Right lobe of liver (tissue), 6 donors: ENCODE results near the gene TACO1. TPM values are rescaled to one million over a fixed set of nuclear protein-coding genes. Genes with fewer than 3 reads are reported as not detected.

Experiments used
- ATAC-seq, 4 donors: fragments of 200-7000 bp; cut with Tn5 transposase; one replicate each; pipeline ENCODE4 v1.9.1; 2020; ENCODE audit warnings: mild to moderate bottlenecking in 4 of 4, moderate library complexity in 4 of 4
- DNase-seq, 3 donors: peaks; one replicate each; pipeline ENCODE4 v3.0.0-alpha.2; 2020
- H3K27ac ChIP-seq, 3 donors: fragments of 200-600 bp; one replicate each; pipeline ENCODE4 v1.8.0; 2022
- H3K27me3 ChIP-seq, 2 donors: fragments of 200-600 bp; one replicate each; pipeline ENCODE4 v1.8.0; 2022
- H3K36me3 ChIP-seq, 4 donors: fragments of 200-600 bp; sonication (generic) in 1 of 4; one replicate each; pipeline versions ENCODE4 v1.5.1 to v1.8.0; 2017 to 2022; ENCODE audit warnings: control low read depth in 1 of 4
- H3K4me1 ChIP-seq, 4 donors: fragments of 200-600 bp; sonication (generic) in 1 of 4; one replicate each; pipeline versions ENCODE4 v1.5.1 to v1.8.0; 2017 to 2022; ENCODE audit warnings: control low read depth in 1 of 4
- H3K4me3 ChIP-seq, 3 donors: fragments of 200-600 bp; one replicate each; pipeline ENCODE4 v1.8.0; 2022
- H3K9me3 ChIP-seq, 4 donors: fragments of 200-600 bp; sonication (generic) in 1 of 4; one replicate each; pipeline versions ENCODE4 v1.5.1 to v1.8.0; 2017 to 2022; ENCODE audit warnings: control low read depth in 1 of 4
- CTCF ChIP-seq, 4 donors: fragments of 200-600 bp in 3 of 4; fragments of 450-650 bp in 1 of 4; IDR thresholded peaks; one replicate each; pipeline versions ENCODE4 v1.5.1 to v1.8.0; 2016 to 2022; ENCODE audit warnings: antibody characterized with exemption in 4 of 4, mild to moderate bottlenecking in 2 of 4
- POLR2A ChIP-seq: fragments of 450-650 bp; IDR thresholded peaks from one replicate; pipeline ENCODE4 v1.6.1; 2017; ENCODE audit warnings: antibody characterized with exemption, mild to moderate bottlenecking
- WGBS: methylation state at CpG from one replicate; pipeline ENCODE4 v1.1.6; 2018; ENCODE audit warnings: low coverage, low lambda C conversion rate; ENCODE audit not compliant: insufficient coverage; ENCODE audit errors: missing lambda C conversion rate; 5-methylcytosine and 5-hydroxymethylcytosine counted together
- intact Hi-C, 2 donors: fragments of 100-400 bp; cut with DNase I; formaldehyde crosslinking; loops; one replicate each; pipeline versions ENCODE4 v1.11.2 to v1.14.1; 2022
- total RNA-seq, 6 experiments: library from RNA; depleted of rRNA in 2 of 6; stranded (reverse); fragments of >200 nt in 2 of 6; fragmentation: NEBNext Ultra II Directional in 3 of 6; extraction: Animal tissue kit (Norgen Biotek cat#: 25700) in 3 of 6; gene quantifications; one replicate each; pipeline versions ENCODE4 v1.1.0 to v1.2.4, GENCODE V29; 2016 to 2023
- donor health status: DM: no; HTN: yes; CAD: no.
- donor health status: DM: no; HTN: no; CAD: no.
- donor health status: DM: no; HTN: no; CAD: no.
- donor health status: DM: no; HTN: yes; CAD: no.
- donor health status: DM: no; HTN: yes; CAD: no.

TACO1 gene
- total RNA-seq, 6 experiments from 2014 or later = 30.6 to 46.7 (median 35.5) TPM

DNA sequence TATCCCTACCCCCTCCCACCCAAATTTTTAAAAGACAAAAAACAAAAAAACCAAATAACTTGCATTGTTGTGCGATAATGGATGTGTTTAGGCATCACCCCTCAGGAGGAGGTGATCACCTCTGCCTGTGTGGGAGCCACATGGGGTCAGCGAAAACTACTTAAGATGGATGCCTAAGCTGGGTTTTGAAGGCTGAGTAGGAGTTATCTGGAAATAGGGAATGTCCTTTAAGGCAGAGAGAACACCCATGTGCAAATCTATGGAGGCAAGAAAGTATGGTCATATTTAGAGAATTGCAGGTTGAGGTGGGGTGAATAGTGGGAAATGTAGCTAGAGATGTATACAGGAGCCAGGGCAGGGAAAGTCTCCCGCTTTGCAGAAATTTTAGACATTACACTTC is 5.6 kb upstream of the TACO1 start:
- Histone ChIP-seq H3K36me3 (peaks cover 0 to 23% (median 6%) of the 10 kb centered on the region in 4 donors), H3K27ac (no peak overlapping the region), H3K4me3 (no peak overlapping the region), H3K27me3 (no peaks in the 10 kb centered on the region), H3K9me3 (no peaks in the 10 kb centered on the region), H3K4me1 (peaks cover 0 to 4% (median 1%) of the 10 kb centered on the region in 4 donors)
- TF ChIP-seq POLR2A = no peak
- no peak for TF ChIP-seq CTCF (IDR thresholded peaks at IDR 0.05)
- WGBS = 91% methylated on average over 3 of the region's 3 CpGs
- DNase-seq (no peak), ATAC-seq (no peak)
- intact Hi-C loops = no loop called here

DNA sequence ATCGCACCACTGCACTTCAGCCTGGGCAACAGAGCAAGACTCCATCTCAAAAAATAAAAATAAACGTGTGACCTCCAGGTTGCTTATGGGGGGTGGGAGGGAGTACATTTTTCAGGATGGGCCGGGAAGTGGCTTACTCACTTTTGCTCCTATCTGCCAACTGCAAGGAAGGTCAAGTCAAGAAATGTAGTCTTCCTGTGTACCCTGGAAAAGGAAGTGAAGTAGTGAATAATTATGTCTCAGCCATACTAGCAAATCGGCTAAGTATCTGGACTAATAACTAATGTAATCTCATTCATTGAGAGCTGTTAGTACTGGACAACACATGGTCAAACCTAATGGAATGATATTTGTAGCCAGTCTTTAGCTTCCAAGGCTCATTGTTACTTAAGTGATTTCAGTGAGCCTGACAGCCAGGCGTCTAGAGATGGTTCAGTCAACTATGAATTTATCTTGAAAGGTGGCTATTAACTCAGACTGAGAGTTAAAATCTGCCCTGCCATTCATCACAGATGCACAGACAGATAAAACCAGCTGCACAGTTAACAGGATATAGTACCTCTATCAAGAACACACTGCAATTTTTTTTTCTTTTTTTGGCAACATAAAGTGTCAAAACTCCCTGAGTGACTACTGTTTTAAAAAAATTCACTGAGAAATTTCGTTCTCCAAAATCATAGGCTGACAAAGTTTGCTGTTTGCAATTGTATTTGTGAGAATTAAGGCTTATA is 3.7 kb upstream of the TACO1 start:
- no peaks in the 10 kb centered on the region for H3K9me3 ChIP-seq
- H3K27me3 ChIP-seq = no peaks in the 10 kb centered on the region
- no peak overlapping the region for H3K4me3 ChIP-seq
- no peak for TF ChIP-seq CTCF (IDR thresholded peaks at IDR 0.05)
- no peak for TF ChIP-seq POLR2A
- peaks cover 0 to 6% (median 0%) of the 10 kb centered on the region in 4 donors for H3K36me3 ChIP-seq
- 63% methylated on average over 6 of the region's 6 CpGs for WGBS
- intact Hi-C loops = no loop called here
- ATAC-seq = no peak
- no peak for DNase-seq
- H3K27ac ChIP-seq = no peak overlapping the region
- H3K4me1 ChIP-seq = peaks cover 0 to 8% (median 3%) of the 10 kb centered on the region in 4 donors

GRCh38 chr17:63598281-63598680 is 2.4 kb upstream of the TACO1 start:
- TF ChIP-seq CTCF (IDR thresholded peaks at IDR 0.05) = no peak
- TF ChIP-seq POLR2A = no peak
- peaks cover 0 to 5% (median 0%) of the 10 kb centered on the region in 4 donors for H3K36me3 ChIP-seq
- no peak for DNase-seq
- no peaks in the 10 kb centered on the region for H3K9me3 ChIP-seq
- no peak for ATAC-seq
- 80% methylated on average over 2 of the region's 2 CpGs for WGBS
- H3K4me3 ChIP-seq = no peak overlapping the region
- intact Hi-C loops = no loop called here
- H3K27ac ChIP-seq = no peak overlapping the region
- no peaks in the 10 kb centered on the region for H3K27me3 ChIP-seq
- H3K4me1 ChIP-seq = peaks cover 0 to 14% (median 3%) of the 10 kb centered on the region in 4 donors

- ATAC-seq (peak; percentile 81 to 85 (median 83)), DNase-seq (peak; percentile 60 to 87 (median 83))
- H3K27ac ChIP-seq = peak overlapping the region; percentile 86 to 93 (median 89)
- intact Hi-C loops = no loop called here
- 17% methylated on average over 9 of the region's 9 CpGs for WGBS
- peaks cover 0 to 23% (median 17%) of the 10 kb centered on the region in 4 donors for H3K36me3 ChIP-seq
- TF ChIP-seq POLR2A (no peak), CTCF (IDR thresholded peaks at IDR 0.05) (no peak)
- no peaks in the 10 kb centered on the region for H3K9me3 ChIP-seq
- peak overlapping the region; percentile 84 to 97 (median 97) for H3K4me3 ChIP-seq
- peaks cover 0 to 14% (median 3%) of the 10 kb centered on the region in 4 donors for H3K4me1 ChIP-seq
- H3K27me3 ChIP-seq = no peaks in the 10 kb centered on the region
Measured at GRCh38 chr17:63601439-63602371, 1.0 kb downstream of the TACO1 start.
